SK-N-SH treated with all-trans-retinoic acid at 6 μM for 48 hours (cell line): ENCODE data around the gene TMEM235.

Source experiments
- ARNTL ChIP-seq: fragments of 450-650 bp; formaldehyde crosslinking; IDR thresholded peaks from 2 replicates; pipeline ENCODE4 v1.5.0; 2020; ENCODE audit warnings: low read depth, mild to moderate bottlenecking, moderate library complexity, borderline replicate concordance
- PATZ1 ChIP-seq: fragments of 250-450 bp; sonication (Bioruptor Pico); IDR thresholded peaks from 2 replicates; pipeline ENCODE4 v1.8.0; 2020; ENCODE audit warnings: mild to moderate bottlenecking, moderate library complexity, borderline replicate concordance
- TOX ChIP-seq: fragments of 250-450 bp; sonication (Bioruptor Pico); IDR thresholded peaks from 2 replicates; pipeline ENCODE4 v1.8.0; 2021; ENCODE audit warnings: mild to moderate bottlenecking, moderate library complexity, borderline replicate concordance
- ZFP3 ChIP-seq: fragments of 250-450 bp; sonication (Bioruptor Pico); IDR thresholded peaks from 2 replicates; pipeline ENCODE4 v1.5.0; 2020; ENCODE audit warnings: mild to moderate bottlenecking, moderate library complexity
- TF ChIP-seq, protein P1 (sequence below): fragments of 250-450 bp; sonication (Bioruptor Pico); IDR thresholded peaks from 2 replicates; pipeline ENCODE4 v1.5.1; 2020; ENCODE audit warnings: low read depth, mild to moderate bottlenecking, moderate library complexity

- TF ChIP-seq ZFP3 (CRISPR knock-in tag) (no peak), TOX (CRISPR knock-in tag) (no peak), ARNTL (CRISPR knock-in tag) (no peak), PATZ1 (CRISPR knock-in tag) (no peak)
- TF ChIP-seq, protein P1, sequence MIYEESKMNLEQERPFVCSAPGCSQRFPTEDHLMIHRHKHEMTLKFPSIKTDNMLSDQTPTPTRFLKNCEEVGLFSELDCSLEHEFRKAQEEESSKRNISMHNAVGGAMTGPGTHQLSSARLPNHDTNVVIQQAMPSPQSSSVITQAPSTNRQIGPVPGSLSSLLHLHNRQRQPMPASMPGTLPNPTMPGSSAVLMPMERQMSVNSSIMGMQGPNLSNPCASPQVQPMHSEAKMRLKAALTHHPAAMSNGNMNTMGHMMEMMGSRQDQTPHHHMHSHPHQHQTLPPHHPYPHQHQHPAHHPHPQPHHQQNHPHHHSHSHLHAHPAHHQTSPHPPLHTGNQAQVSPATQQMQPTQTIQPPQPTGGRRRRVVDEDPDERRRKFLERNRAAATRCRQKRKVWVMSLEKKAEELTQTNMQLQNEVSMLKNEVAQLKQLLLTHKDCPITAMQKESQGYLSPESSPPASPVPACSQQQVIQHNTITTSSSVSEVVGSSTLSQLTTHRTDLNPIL (CRISPR knock-in tag), result no peak
Observed at GRCh38 chr17:78236362-78237127, 5.1 kb downstream of the TMEM235 start.
